T-helper 1 cell (primary cell): ENCODE data around the gene HOXC13.

ENCODE experiments used
- DNase-seq, 5 donors: peaks; one replicate each; pipeline ENCODE4 v3.0.0-alpha.2; 2012 to 2020

The HOXC13 gene

GRCh38 chr12:53982648-53983567 is 44.3 kb downstream of the HOXC13 start:
- no peak for DNase-seq

- no peak for DNase-seq
These were observed 44.9 kb downstream of the HOXC13 start for GRCh38 chr12:53983568-53983949.

DNA sequence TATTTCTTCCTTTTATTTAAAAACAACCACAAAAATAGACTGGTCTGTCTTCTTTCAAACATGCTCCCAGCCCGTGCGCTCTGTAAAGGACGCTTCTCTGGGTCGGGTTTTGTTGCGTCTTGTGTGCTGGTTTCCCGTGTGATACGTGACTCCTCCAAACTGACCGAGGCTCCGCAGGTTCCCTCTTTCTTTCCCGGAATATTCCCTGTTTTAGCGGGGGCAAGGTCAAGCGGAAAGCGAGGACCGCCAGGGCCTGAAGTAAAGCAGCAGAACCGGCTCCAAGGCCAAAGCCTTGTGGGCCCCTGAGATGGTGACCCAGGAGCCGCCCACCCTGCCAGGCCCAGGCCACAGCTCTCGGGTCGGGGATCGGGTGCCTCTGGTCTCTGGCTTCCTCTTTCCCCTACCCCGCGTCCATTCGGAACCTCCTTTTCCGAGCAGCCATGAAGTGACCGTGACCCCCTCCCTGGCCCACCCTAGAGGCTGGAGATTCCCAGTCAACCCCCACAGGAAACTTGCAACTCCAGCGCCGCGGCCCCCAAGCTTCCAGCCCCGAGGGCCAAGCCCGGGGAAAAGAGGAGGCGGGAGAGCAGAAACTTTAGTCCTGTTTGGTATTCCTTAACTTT is 45.4 kb downstream of the HOXC13 start:
- no peak for DNase-seq

DNA sequence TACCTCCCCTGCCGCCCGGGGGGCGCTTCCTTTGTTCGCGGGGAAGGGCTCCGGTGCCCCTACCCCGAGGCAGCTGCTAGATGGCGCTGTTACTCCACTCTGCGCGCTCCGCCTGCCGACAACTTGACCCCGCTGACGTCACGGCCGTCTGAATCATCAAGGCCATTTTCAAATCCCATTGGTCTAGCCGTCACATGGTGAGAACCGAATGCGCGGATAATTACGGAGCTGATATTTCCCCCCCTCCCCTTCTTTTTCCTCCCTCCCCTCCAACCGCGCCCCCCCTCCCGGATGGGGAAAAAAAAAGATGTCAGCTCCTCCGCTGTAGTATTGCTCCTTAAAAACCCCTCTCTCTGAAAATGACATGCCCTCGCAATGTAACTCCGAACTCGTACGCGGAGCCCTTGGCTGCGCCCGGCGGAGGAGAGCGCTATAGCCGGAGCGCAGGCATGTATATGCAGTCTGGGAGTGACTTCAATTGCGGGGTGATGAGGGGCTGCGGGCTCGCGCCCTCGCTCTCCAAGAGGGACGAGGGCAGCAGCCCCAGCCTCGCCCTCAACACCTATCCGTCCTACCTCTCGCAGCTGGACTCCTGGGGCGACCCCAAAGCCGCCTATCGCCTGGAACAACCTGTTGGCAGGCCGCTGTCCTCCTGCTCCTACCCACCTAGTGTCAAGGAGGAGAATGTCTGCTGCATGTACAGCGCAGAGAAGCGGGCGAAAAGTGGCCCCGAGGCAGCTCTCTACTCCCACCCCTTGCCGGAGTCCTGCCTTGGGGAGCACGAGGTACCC is 46.5 kb downstream of the HOXC13 start, which contains the start of gene HOXC10:
TSS of gene HOXC10 (plus strand) at position 246 of the 791 bp plus-strand sequence. CDS start at position 360, 114 bp downstream.
- DNase-seq: peak in 4 of 5 donors; percentile 22 to 82 (median 56)

DNA sequence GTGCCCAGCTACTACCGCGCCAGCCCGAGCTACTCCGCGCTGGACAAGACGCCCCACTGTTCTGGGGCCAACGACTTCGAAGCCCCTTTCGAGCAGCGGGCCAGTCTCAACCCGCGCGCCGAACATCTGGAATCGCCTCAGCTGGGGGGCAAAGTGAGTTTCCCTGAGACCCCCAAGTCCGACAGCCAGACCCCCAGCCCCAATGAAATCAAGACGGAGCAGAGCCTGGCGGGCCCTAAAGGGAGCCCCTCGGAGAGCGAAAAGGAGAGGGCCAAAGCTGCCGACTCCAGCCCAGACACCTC is 47.0 kb downstream of the HOXC13 start:
- DNase-seq: no peak

- no peak for DNase-seq
These were observed 47.5 kb downstream of the HOXC13 start for GRCh38 chr12:53985994-53986685.

GRCh38 chr12:53986686-53987483 is 48.3 kb downstream of the HOXC13 start:
- no peak for DNase-seq

DNA sequence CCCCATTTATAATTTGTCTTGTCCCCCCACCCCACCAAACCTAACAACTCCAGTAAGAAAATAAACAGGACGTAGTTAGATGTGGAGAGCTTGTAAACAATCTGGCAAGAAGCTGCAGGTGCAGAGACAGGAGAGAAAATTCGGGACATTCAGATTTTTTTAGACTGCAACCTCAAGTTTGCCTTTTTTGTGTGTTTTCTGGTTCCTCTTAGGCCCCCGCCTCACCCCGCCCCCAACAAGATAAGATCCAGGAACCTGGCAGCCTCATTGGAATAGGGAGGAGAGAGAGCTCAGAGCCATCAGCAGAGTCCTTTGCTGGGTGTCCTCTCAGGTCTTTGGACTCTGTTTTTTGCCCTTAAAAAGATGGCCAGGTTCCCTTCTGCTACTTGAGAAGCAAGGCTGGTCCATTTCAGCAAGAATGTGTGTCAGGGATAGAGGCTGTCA is 49.2 kb downstream of the HOXC13 start:
- no peak for DNase-seq

DNA sequence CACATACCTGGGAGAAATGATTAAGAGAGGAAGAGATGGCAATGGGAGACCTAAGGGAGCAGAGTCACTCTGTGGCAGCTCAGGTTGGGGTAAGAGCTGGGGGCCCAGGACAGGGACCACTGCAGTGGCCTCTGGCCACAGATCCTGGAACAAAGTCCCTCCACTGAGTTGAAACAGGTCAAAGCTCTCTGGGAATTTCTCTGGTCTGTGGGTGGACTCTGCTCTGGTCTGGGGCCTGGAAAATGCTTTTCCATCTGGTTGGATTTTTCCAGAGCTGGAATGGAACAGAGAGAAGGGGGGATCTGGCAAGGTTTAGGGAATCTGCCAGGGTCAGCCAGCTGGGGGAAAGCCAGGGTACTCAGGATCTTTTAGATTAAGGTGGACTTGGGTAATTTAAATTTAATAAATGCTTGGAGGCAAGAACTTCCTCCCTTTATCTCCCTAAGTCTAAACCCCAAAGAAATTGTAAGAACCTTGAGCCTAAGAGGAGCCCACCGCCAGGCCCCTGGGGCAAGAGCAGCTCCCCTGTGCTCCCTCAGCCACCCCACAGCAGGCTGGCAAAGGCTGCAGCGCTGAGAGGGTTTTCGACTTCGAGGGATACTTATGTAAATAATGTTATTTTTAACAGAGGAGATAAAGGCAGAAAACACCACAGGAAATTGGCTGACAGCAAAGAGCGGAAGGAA is 50.1 kb downstream of the HOXC13 start:
- DNase-seq: no peak

DNA sequence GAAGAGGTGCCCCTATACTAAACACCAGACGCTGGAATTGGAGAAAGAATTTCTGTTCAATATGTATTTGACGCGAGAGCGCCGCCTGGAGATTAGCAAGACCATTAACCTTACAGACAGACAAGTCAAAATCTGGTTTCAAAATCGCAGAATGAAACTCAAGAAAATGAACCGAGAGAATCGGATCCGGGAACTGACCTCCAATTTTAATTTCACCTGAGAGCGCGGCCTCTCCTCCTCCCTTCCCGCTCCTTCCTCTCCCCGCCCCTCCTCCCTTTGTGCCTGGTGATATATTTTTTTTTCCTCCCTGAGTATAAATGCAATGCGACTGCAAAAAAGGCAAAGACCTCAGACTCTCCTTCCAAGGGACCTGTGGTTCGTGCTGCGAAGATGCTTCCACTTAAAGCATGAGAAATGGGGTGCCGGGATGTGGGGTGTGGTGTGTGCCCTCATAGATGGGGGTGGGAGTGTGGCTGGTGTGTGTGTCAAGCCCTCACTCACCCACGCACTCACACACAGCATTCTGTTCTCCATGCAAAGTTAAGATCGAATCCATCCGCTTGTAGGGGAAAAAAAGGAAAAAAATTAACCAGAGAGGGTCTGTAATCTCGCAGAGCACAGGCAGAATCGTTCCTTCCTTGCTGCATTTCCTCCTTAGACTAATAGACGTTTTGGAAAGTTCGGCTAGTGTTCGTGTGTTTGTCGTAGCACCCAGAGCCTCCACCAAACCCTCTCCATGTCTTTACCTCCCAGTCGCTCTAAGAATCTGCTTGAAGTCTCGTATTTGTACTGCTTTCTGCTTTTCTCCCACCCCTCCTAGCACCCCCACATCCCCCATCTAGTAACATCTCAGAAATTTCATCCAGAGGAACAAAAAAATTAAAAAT is 50.8 kb downstream of the HOXC13 start:
- DNase-seq: peak in 1 of 5 donors; percentile 41

DNA sequence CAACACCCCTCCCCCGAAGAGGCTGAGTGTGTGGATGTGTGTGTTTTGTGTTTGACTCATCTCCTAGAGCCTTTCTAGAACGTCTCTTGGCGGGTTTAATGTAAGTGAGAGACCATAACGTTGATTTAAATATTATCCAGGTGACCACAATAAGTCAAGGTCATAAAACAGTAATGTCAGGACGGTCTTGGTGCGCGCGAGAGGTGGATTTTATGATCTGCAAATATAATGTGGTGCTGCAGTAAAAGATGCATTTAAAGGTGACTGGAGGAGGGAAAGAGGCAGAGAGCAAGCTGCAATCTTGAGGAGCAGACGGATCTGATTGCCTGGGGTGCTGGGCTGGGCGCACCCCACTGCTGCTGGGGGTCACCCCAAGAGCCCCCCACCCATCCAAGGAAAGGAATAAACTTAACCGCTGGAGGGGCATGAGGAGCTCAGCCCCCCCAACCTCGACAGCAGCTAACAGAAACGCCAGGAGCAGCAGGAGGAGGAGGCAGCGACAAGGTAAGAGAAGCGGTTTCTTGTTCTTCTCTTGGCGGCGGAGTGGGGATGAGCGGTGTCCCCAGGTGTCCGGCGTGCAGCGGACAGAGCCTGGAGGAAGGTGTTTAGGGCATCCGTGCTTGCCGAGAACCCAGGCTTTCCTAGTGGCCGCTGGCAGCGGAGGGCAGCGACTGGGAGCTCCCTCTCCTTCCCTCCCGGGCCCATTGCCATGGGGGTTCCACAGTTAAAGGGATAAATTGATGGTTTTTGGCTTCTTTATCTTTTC is 51.9 kb downstream of the HOXC13 start:
- no peak for DNase-seq

DNA sequence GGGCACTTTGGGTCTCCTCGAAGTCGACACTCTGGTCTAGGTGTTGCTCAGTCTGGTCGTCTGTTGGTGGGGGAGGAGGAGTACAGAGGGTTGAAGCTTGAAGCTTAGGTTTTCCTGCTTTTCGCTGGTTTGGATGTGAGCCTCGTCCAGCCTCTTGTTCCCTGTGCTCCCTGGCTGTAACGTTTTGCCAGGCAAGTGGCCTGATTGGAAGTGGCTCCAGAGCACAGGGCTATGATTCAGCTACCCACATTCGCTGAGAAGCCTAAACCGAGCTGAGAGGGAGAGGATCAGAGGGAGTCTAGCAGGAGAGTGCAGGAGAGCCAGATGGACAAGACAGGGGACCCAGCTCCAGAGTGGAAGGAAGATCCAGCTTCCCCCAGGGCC is 52.4 kb downstream of the HOXC13 start:
- DNase-seq: no peak

GRCh38 chr12:53992377-53992889 is 53.8 kb downstream of the HOXC13 start:
- DNase-seq: no peak

DNA sequence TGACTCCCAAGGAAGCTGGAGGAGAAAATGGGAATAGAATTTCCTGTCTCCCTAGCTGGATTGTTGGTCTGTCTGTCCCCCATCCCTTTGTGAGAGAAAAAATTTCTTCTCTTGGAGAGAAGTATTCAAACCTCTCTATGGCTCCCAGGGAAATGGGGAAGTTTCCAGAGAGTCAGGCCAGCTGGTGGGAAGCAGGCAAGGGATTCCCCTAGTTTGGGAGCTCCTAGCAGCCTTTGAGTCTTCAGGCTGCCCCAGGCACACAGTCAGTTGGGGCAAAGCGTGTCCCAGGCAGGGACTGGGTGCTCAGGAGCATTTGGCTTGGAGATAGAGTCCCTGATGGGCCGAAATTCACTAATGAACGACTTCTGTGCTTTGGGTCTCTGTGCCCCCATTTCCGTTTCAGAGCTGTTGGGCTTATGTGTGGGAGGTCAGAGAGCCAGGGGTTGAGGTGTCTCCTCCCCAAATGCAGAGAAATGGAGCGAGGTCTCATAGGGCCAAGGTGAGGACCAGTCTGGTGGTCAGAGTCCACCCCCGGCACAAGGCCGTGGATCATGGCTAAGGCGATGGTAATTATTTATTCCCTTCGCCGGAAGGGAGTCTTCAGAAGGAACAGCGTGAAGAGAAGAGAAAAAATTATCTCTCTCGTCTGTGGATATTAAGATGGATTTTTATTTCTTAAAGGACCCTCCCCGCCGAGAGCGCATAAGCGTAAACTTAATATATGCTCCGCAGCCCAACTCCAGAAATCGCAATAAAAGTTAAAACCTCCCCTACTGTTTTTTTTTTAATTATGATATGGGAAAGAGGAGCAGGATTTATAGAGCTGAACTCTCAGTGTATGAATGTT is 54.8 kb downstream of the HOXC13 start:
- no peak for DNase-seq

DNA sequence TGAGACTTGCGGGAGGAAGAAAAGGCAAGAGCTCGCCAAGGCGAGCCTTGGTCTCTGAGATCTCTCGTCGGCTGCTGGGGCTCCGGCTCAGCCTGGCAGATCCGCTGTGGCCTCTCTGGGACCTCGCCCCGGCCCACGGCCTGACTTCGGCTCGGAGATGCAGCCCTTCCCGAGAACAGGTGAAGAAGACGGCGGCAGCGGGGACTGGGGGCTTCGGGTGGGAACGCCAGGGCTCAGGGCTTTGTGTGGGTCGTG is 55.3 kb downstream of the HOXC13 start:
- no peak for DNase-seq

- DNase-seq: no peak
These were observed 55.8 kb downstream of the HOXC13 start for GRCh38 chr12:53994264-53995001.

GRCh38 chr12:53995002-53995377 is 56.4 kb downstream of the HOXC13 start:
- no peak for DNase-seq
